ENCODE data around the gene CAPZA1.
A peak's percentile ranks its signal among the peaks of the same experiment; 100 is the strongest.
"Not testable (repeated sequence)": the region's sequence is repeated elsewhere in the genome, so short reads cannot be mapped to it uniquely, and the experiment has no call there.

Gene CAPZA1

DNA sequence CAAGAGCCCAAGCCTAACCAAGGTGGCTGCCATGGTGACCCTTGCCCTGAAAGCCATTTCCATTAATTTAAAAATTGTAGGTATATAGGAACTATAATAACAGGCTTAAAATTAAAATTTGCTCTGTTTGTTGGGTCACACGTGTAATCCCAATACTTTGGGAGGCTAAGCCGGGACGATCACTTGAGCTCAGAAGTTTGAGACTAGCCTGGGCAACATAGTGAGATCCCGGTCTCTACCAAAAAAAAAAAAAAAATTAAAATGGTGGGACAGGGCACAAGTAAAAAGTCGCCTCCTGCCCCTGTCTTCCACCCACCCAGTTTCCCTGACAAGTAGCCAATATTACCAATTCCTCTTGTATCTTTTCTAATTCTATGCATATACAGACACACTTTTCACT lies 6.6 kb downstream of the CAPZA1 start:
- H3K27ac ChIP-seq = peak overlapping the region; percentile 3
- DNase-seq (ENCODE audit: low read depth, low spot score) = no peak

- no peak for DNase-seq (ENCODE audit: low read depth, low spot score)
Measured at GRCh38 chr1:112626887-112627286, 7.3 kb downstream of the CAPZA1 start.

DNA sequence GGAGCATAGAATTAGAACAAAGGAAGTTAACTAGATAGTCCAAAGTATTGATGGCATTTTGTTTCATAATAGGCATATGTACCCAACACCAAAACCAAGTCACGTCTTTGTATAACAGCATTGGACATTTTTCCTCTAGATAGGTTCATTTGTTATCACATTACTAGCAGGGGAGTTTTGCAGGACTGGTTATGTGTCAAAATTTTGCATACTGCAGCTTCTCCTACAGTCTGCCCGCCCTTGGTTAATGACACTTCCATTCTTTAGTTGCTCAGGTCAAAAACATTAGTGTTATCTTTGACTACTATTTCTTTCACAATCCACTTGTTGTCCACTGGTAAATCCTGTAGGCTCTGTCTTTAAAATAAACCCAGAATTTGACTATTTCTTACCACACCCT lies 8.9 kb downstream of the CAPZA1 start:
- H3K27ac ChIP-seq = no peak overlapping the region
- DNase-seq (ENCODE audit: low read depth, low spot score) = no peak

More at GRCh38 chr1:112626887-112627286, 7.3 kb downstream of the CAPZA1 start:
- H3K27ac ChIP-seq = peak overlapping the region; percentile 47

DNA sequence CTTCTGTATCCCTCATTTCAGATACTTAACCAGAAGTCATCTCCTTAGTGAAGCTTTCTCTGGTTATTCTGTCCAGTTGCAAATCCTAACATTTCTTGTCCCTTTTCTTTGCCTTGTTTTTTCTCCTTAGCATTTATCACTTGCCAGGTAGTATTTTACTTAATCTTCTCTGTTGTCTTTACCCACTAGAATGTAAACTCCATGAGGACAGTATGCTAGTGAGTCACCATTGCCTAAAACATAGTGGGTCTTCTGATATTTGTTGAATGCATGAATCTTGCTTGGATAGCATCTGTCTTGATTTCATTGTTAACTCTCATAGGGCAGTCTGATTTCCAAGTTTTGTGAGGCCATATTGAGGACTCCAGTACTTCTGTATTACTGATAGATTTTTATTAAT lies 9.6 kb downstream of the CAPZA1 start:
- H3K27ac ChIP-seq = no peak overlapping the region
- DNase-seq (ENCODE audit: low read depth, low spot score) = no peak

GRCh38 chr1:112633628-112634027 lies 14.0 kb downstream of the CAPZA1 start:
- no peak overlapping the region for H3K27ac ChIP-seq
- DNase-seq (ENCODE audit: low read depth, low spot score) = no peak

- no peak for DNase-seq (ENCODE audit: low read depth, low spot score)
- peak overlapping the region; percentile 79 for H3K27ac ChIP-seq
Measured at GRCh38 chr1:112634367-112634766, 14.7 kb downstream of the CAPZA1 start.

GRCh38 chr1:112636056-112636455 lies 16.4 kb downstream of the CAPZA1 start:
- no peak for DNase-seq (ENCODE audit: low read depth, low spot score)
- H3K27ac ChIP-seq = peak overlapping the region; percentile 79

DNA sequence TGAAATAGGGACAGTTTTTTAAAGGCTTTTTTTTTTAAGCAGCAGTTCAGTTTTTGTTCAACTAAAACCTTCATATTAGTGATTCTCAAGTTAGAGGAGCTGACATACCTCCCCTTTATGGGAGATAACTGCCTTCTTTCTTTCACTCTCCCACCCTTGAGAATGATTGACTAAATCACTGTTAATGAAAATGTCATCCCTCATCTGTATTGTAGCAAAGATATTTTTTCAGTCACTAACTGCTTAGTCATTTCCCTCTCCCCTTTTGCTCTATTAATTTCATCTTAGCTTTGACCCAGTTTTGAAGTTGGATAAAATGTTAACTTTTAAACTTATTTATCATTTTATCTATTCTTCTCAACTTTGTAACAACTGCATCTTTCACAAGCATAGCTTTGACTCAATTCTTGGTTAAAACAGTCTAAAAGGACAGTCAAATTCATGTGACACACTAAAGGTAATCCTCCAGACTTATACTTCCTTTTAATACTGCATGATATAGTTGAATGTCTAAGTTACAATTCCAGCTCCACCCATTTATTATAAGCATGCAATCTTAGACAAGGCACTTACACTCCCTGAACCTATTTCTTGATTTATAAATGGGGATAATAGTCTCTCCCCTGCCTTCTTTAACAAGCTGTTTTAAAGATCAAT lies 17.1 kb downstream of the CAPZA1 start:
- no peak for DNase-seq (ENCODE audit: low read depth, low spot score)
- peak overlapping the region; percentile 79 for H3K27ac ChIP-seq

DNA sequence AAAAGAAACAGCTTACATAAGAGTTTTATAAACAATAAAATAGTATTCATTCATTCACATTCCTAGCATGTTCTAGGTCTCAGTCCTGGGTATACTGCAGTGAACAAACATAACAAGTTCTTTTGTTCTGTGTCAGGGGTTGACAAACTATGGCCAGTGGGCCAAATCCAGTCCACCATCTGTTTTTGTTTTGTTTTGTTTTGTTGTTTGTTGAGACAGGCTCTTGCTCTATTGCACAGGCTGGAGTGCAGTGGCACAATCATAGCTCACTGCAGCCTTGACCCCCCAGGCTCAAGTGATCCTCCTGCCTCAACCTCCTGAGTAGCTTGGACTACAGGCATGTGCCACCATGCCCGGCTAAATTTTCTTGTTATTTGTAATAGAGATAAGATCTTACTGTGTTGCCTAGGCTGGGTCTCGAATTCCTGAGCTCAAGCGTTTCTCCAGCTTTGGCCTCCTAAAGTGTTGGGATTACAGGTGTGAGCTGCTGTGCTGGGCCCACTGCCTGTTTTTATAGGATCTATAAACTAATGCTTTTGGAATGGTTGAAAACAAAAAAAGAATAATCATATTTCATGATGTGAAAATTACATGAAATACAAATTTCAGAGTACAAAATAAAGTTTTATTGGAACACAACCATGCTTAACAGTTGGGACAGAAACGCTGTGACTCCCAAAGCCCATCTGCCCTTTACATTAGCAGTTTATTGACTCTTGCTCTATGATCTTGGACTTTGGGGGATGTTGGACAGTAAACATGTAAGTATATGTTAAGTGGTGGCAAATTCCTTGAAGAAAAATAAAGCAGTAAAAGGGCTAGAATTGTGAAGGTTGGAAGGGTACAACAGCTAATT lies 17.9 kb downstream of the CAPZA1 start:
- DNase-seq (ENCODE audit: low read depth, low spot score) = peak; percentile 18
- peak overlapping the region; percentile 79 for H3K27ac ChIP-seq

DNA sequence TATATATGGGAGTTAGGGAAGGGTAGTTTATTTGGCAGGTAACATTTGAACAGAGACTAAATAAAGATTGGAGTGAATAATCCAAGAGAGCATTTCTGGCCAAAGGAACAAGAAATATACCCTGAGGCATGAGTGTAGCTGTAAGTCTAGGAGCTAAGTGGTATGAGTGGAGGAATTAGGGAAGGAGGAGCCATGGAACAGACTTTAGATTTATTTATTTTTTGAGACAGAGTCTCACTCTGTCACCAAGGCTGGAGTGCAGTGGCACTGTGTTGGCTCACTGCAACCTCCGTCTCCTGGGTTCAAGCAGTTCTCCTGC lies 18.4 kb downstream of the CAPZA1 start:
- H3K27ac ChIP-seq = peak overlapping the region; percentile 79
- no peak for DNase-seq (ENCODE audit: low read depth, low spot score)

DNA sequence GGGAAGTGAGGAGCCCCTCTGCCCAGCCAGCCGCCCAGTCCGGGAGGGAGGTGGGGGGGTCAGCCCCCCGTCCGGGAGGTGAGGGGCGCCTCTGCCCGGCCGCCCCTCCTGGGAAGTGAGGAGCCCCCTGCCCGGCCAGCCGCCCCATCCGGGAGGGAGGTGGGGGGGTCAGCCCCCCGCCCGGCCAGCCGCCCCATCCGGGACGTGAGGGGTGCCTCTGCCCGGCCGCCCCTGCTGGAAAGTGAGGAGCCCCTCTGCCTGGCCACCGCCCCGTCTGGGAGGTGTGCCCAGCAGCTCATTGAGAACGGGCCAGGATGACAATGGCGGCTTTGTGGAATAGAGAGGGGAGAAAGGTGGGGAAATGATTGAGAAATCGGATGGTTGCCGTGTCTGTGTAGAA lies 20.8 kb downstream of the CAPZA1 start:
- DNase-seq (ENCODE audit: low read depth, low spot score); H3K27ac ChIP-seq: not testable (repeated sequence)

DNA sequence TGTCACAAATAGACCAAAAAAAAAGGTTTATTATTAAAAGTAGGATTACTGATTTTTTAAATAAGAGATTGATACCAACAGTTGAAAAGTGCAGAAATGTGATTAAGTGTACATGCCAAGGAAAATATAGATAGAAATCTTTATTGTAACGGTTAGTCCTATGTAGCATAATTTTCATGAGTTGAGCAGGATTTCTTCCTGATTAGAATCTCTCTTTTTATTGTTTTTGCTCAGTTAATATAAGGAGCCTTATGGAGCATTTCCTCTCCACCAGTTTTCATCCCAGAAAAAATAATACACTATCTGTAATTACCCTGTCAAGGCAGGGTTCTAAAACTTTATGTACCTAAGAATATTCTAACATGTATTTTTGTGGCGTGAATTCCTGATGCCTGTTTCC lies 23.4 kb downstream of the CAPZA1 start:
- no peak for DNase-seq (ENCODE audit: low read depth, low spot score)
- no peak overlapping the region for H3K27ac ChIP-seq

- peak overlapping the region; percentile 40 for H3K27ac ChIP-seq
- no peak for DNase-seq (ENCODE audit: low read depth, low spot score)
Measured at GRCh38 chr1:112646225-112646624, 26.6 kb downstream of the CAPZA1 start.

GRCh38 chr1:112651205-112651604 lies 31.6 kb downstream of the CAPZA1 start:
- no peak for DNase-seq (ENCODE audit: low read depth, low spot score)
- no peak overlapping the region for H3K27ac ChIP-seq

- no peak for DNase-seq (ENCODE audit: low read depth, low spot score)
- H3K27ac ChIP-seq = no peak overlapping the region
Measured at GRCh38 chr1:112665857-112666256, 46.2 kb downstream of the CAPZA1 start.

- peak overlapping the region; percentile 73 for H3K27ac ChIP-seq
- DNase-seq (ENCODE audit: low read depth, low spot score) = no peak
Measured at GRCh38 chr1:112666946-112667345, 47.3 kb downstream of the CAPZA1 start.

DNA sequence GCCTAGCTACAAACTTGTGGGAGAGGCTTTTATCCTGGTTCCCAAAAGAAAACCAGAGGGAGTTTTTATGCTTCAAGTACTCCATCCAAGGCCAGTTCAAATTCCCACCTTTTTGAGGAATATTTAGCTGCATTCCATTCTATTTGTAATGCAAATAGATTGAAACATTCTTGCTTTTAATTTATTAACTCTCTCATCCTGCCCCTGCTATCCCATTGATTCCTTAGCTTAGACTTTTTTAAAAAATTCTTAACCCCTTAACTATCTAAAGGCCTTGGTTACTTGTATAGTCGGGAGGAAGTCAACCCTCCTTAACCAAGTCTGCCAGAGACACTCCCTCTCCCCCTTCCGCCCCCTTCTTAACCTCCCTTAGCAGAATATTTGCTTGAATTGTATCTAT lies 52.4 kb downstream of the CAPZA1 start:
- DNase-seq (ENCODE audit: low read depth, low spot score) = no peak
- H3K27ac ChIP-seq = peak overlapping the region; percentile 73

- DNase-seq (ENCODE audit: low read depth, low spot score) = no peak
- peak overlapping the region; percentile 73 for H3K27ac ChIP-seq
Measured at GRCh38 chr1:112672842-112673241, 53.2 kb downstream of the CAPZA1 start.

- no peak for DNase-seq (ENCODE audit: low read depth, low spot score)
- peak overlapping the region; percentile 73 for H3K27ac ChIP-seq
Measured at GRCh38 chr1:112673592-112674439, 54.2 kb downstream of the CAPZA1 start.

DNA sequence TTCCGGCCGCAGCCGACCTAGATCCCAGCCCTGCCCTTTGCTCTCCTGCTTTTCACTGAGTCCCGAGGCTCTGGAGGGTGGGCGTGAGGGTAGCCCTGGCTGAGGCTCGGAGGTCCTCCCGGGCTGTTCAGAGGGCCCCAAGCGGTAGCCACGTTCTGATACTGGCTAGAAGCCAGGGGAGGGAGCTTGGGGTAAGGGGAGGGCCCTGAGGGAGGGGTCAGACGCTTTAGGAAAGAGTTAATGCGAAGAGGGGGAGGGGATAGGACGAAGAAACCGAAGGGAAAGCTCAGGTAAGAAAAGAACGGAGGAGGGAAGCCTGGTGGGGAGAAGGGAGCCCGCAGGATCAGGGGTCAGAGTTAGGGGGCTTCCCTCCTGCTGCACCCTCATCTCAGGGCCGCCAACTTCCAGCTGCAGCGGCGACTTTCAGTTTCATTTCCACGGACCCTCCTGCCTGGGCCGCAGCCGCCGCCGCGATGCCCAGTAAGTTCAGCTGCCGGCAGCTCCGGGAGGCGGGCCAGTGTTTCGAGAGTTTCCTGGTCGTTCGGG lies 54.9 kb downstream of the CAPZA1 start, which contains the start of gene MOV10:
Gene MOV10, plus strand, starts transcription at position 220 of the 546 bp plus-strand sequence. Its CDS starts 254 bp downstream, at position 474.
- peak within 1 kb of the TSS; percentile 73 for H3K27ac ChIP-seq
- no peak for DNase-seq (ENCODE audit: low read depth, low spot score)

All from epithelial cell of prostate (primary cell).